H9 (cell line): ENCODE data around the gene NOMO2. TPM values are rescaled to one million over a fixed set of nuclear protein-coding genes. Genes with fewer than 3 reads are reported as not detected.
"Not testable (repeated sequence)": the region's sequence is repeated elsewhere in the genome, so short reads cannot be mapped to it uniquely, and the experiment has no call there.

Experiments
- DNase-seq: peaks from one replicate; pipeline ENCODE4 v3.0.0-alpha.2; 2017
- H2AFZ ChIP-seq: one replicate; pipeline ENCODE4 v1.6.1; 2013; ENCODE audit warnings: mild to moderate bottlenecking, low read length, control low read depth, moderate library complexity
- H2AK5ac ChIP-seq: 2 replicates; pipeline ENCODE4 v1.6.1; 2013; ENCODE audit warnings: low read length, control low read depth, mixed read lengths; ENCODE audit not compliant: insufficient read length
- H2BK120ac ChIP-seq: one replicate; pipeline ENCODE4 v1.6.1; 2013; ENCODE audit warnings: low read depth, mild to moderate bottlenecking, low read length, control low read depth, inconsistent platforms; ENCODE audit not compliant: poor library complexity, severe bottlenecking
- H2BK12ac ChIP-seq: 2 replicates; pipeline ENCODE4 v1.6.1; 2013; ENCODE audit warnings: low read length, control low read depth, mixed read lengths, low read depth; ENCODE audit not compliant: insufficient read length
- H2BK15ac ChIP-seq: 2 replicates; pipeline ENCODE4 v1.6.1; 2013; ENCODE audit warnings: low read depth, low read length, control low read depth
- H2BK20ac ChIP-seq: one replicate; pipeline ENCODE4 v1.6.1; 2013; ENCODE audit warnings: low read depth, mild to moderate bottlenecking, low read length, control low read depth, inconsistent platforms; ENCODE audit not compliant: poor library complexity, severe bottlenecking
- H2BK5ac ChIP-seq: 2 replicates; pipeline ENCODE4 v1.6.1; 2013; ENCODE audit warnings: low read length, control low read depth, mixed read lengths; ENCODE audit not compliant: insufficient read length
- H3K14ac ChIP-seq: 2 replicates; pipeline ENCODE4 v1.6.1; 2013; ENCODE audit warnings: low read length, control low read depth; ENCODE audit not compliant: insufficient read depth
- H3K18ac ChIP-seq: 2 replicates; pipeline ENCODE4 v1.6.1; 2013; ENCODE audit warnings: low read depth, mild to moderate bottlenecking, mixed read lengths, low read length, control low read depth; ENCODE audit not compliant: insufficient read length
- H3K23ac ChIP-seq: 2 replicates; pipeline ENCODE4 v1.6.1; 2013; ENCODE audit warnings: low read length, control low read depth, mixed read lengths, low read depth; ENCODE audit not compliant: insufficient read length
- H3K23me2 ChIP-seq: 2 replicates; pipeline ENCODE4 v1.6.1; 2013; ENCODE audit warnings: low read depth, mild to moderate bottlenecking, mixed read lengths, low read length, control low read depth; ENCODE audit not compliant: insufficient read length, poor library complexity, severe bottlenecking
- H3K27ac ChIP-seq: 2 replicates; pipeline ENCODE4 v1.5.1; 2013; ENCODE audit warnings: low read length, control low read depth, mixed read lengths, low read depth; ENCODE audit not compliant: insufficient read length
- H3K27me3 ChIP-seq: 2 replicates; pipeline ENCODE4 v1.6.1; 2013; ENCODE audit warnings: low read length, control low read depth, inconsistent platforms; ENCODE audit not compliant: insufficient read depth
- H3K4ac ChIP-seq: 2 replicates; pipeline ENCODE4 v1.6.1; 2013; ENCODE audit warnings: low read depth, mild to moderate bottlenecking, control low read depth, inconsistent platforms, low read length, moderate library complexity
- H3K4me1 ChIP-seq: 2 replicates; pipeline ENCODE4 v1.6.1; 2013; ENCODE audit warnings: low read length, control low read depth, inconsistent platforms; ENCODE audit not compliant: insufficient read depth
- H3K4me2 ChIP-seq: 2 replicates; pipeline ENCODE4 v1.6.1; 2013; ENCODE audit warnings: low read length, control low read depth, mixed read lengths; ENCODE audit not compliant: insufficient read length, insufficient read depth
- H3K56ac ChIP-seq: 2 replicates; pipeline ENCODE4 v1.6.1; 2013; ENCODE audit warnings: low read depth, mild to moderate bottlenecking, mixed read lengths, low read length, control low read depth; ENCODE audit not compliant: insufficient read length
- H3K79me1 ChIP-seq: 2 replicates; pipeline ENCODE4 v1.6.1; 2013; ENCODE audit warnings: low read depth, mild to moderate bottlenecking, moderate library complexity, low read length, control low read depth, inconsistent platforms; ENCODE audit not compliant: insufficient read depth, poor library complexity, severe bottlenecking
- H3K79me2 ChIP-seq: 2 replicates; pipeline ENCODE4 v1.6.1; 2013; ENCODE audit warnings: low read length, control low read depth, inconsistent platforms; ENCODE audit not compliant: insufficient read depth
- H3K9ac ChIP-seq: 2 replicates; pipeline ENCODE4 v1.6.1; 2013; ENCODE audit warnings: low read length, control low read depth, mixed read lengths; ENCODE audit not compliant: insufficient read length; ENCODE audit errors: extremely low read depth
- H3K9me3 ChIP-seq: one replicate; pipeline ENCODE4 v1.6.1; 2013; ENCODE audit warnings: low read depth, low read length, inconsistent platforms; ENCODE audit not compliant: control insufficient read depth
- H3T11ph ChIP-seq: one replicate; pipeline ENCODE4 v1.6.1; 2013; ENCODE audit warnings: mild to moderate bottlenecking, low read length, control low read depth, inconsistent platforms
- H4K20me1 ChIP-seq: one replicate; pipeline ENCODE4 v1.6.1; 2013; ENCODE audit not compliant: control insufficient read depth, insufficient read length, insufficient read depth
- H4K5ac ChIP-seq: 2 replicates; pipeline ENCODE4 v1.6.1; 2013; ENCODE audit warnings: low read depth, mild to moderate bottlenecking, mixed read lengths, low read length, control low read depth; ENCODE audit not compliant: insufficient read length
- H4K8ac ChIP-seq: replicated peaks from 2 replicates; pipeline ENCODE4 v1.6.1; 2013; ENCODE audit warnings: low read length, control low read depth, mixed read lengths, low read depth; ENCODE audit not compliant: insufficient read length
- H4K91ac ChIP-seq: 2 replicates; pipeline ENCODE4 v1.6.1; 2013; ENCODE audit warnings: low read depth, mild to moderate bottlenecking, moderate library complexity, mixed read lengths, low read length, control low read depth; ENCODE audit not compliant: insufficient read length
- H3K27ac Mint-ChIP-seq, 3 experiments: 2 replicates in 2 of 3; 3 replicates in 1 of 3; pipeline ENCODE4 v1.8.0; 2020 to 2021; ENCODE audit warnings: mixed read lengths in 3 of 3, mild to moderate bottlenecking in 1 of 3, moderate library complexity in 1 of 3
- H3K27me3 Mint-ChIP-seq: 2 replicates; pipeline ENCODE4 v1.8.0; 2021; ENCODE audit warnings: low read depth, mild to moderate bottlenecking, moderate library complexity, mixed read lengths
- H3K36me3 Mint-ChIP-seq, 3 experiments: 2 replicates in 2 of 3; 3 replicates in 1 of 3; pipeline ENCODE4 v1.8.0; 2020 to 2021; ENCODE audit warnings: low read depth in 3 of 3, mixed read lengths in 3 of 3; ENCODE audit not compliant: insufficient read depth in 1 of 3
- H3K4me1 Mint-ChIP-seq, 2 experiments: 2 replicates each; pipeline ENCODE4 v1.8.0; 2020; ENCODE audit warnings: mixed read lengths in 2 of 2
- H3K4me3 Mint-ChIP-seq, 2 experiments: 2 replicates in 1 of 2; 3 replicates in 1 of 2; pipeline ENCODE4 v1.8.0; 2020 to 2021; ENCODE audit warnings: mild to moderate bottlenecking in 2 of 2, mixed read lengths in 2 of 2, moderate library complexity in 1 of 2
- H3K9me3 Mint-ChIP-seq, 2 experiments: 2 replicates in 1 of 2; 3 replicates in 1 of 2; pipeline ENCODE4 v1.8.0; 2020; ENCODE audit warnings: mild to moderate bottlenecking in 2 of 2, mixed read lengths in 2 of 2, moderate library complexity in 1 of 2
- WGBS: extraction: QIAGEN DNeasy Blood & Tissue Kit; methylation state at CpG from one replicate; pipeline ENCODE4 v1.1.7; 2013; ENCODE audit warnings: missing lambda C conversion rate, low lambda C conversion rate, mixed read lengths; ENCODE audit not compliant: insufficient read length; ENCODE audit errors: extremely low coverage; 5-methylcytosine and 5-hydroxymethylcytosine counted together
- total RNA-seq: library from RNA; stranded (reverse); gene quantifications from 2 replicates; pipeline ENCODE4 v1.2.1, GENCODE V29; 2021

Gene NOMO2
- total RNA-seq, 1 experiment from 2014 or later: 100 TPM

GRCh38 chr16:18594880-18595279 lies 33.0 kb upstream of the NOMO2 start:
- H3K23ac ChIP-seq, H3K27ac Mint-ChIP-seq, H3K36me3 Mint-ChIP-seq, H3K23me2 ChIP-seq, H3T11ph ChIP-seq, H3K9me3 ChIP-seq, H3K14ac ChIP-seq, H2BK20ac ChIP-seq, H3K4me3 Mint-ChIP-seq, H3K56ac ChIP-seq, H3K4me2 ChIP-seq, H4K20me1 ChIP-seq, H4K91ac ChIP-seq, H2BK120ac ChIP-seq, H3K27ac ChIP-seq, H4K8ac ChIP-seq, H3K27me3 ChIP-seq, H3K4me1 ChIP-seq, H3K9ac ChIP-seq, H3K79me1 ChIP-seq, H3K27me3 Mint-ChIP-seq, DNase-seq, H3K4me1 Mint-ChIP-seq, H4K5ac ChIP-seq, H2AFZ ChIP-seq, H2AK5ac ChIP-seq, H3K9me3 Mint-ChIP-seq, H3K79me2 ChIP-seq, H3K18ac ChIP-seq, H3K4ac ChIP-seq, H2BK12ac ChIP-seq, H2BK5ac ChIP-seq, H2BK15ac ChIP-seq: not testable (repeated sequence)
- no CpG with 5 or more reads among the region's 5 CpGs for WGBS

DNA sequence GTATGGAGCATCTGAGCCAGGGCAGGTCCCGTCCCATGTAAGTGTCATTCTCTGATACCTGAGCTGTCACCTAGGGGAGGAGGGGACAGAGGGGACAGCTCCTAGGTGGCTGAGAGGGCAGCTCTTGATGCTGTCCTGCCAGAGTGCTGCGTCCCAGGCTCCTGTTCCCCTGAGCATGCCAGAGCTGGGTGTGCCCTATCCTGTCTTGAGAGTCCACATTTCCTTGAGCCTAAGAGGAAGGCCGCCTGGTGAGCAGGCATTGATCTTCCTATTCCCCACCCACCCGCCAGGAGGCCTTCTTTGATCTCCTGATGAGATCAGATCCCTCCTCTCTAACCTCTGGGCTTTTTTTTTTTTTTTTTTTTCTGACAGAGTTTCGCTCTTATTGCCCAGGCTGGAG lies 32.0 kb upstream of the NOMO2 start:
- not testable (repeated sequence) for H2BK120ac ChIP-seq, H3K4me1 ChIP-seq, H2BK12ac ChIP-seq, H2BK20ac ChIP-seq, H3K56ac ChIP-seq, H3K79me2 ChIP-seq, H3T11ph ChIP-seq, H3K9ac ChIP-seq, H3K36me3 Mint-ChIP-seq, H3K18ac ChIP-seq, H4K91ac ChIP-seq, H2AFZ ChIP-seq, H3K4me1 Mint-ChIP-seq, H3K14ac ChIP-seq, H4K20me1 ChIP-seq, H3K4me3 Mint-ChIP-seq, H3K27me3 Mint-ChIP-seq, H2BK15ac ChIP-seq, H3K23me2 ChIP-seq, H3K4me2 ChIP-seq, H3K4ac ChIP-seq, H3K27ac ChIP-seq, H2BK5ac ChIP-seq, H3K79me1 ChIP-seq, H2AK5ac ChIP-seq, H3K9me3 ChIP-seq, H3K27me3 ChIP-seq, H3K27ac Mint-ChIP-seq, H4K8ac ChIP-seq, H3K23ac ChIP-seq, H3K9me3 Mint-ChIP-seq, H4K5ac ChIP-seq
- WGBS: no CpG with 5 or more reads among the region's 5 CpGs
- peak; percentile 36 for DNase-seq
